DOHH2 (cell line): ENCODE results near the gene RALA.

Experiments used
- CTCF ChIP-seq: fragments of 200-600 bp; sonication (generic); IDR thresholded peaks from one replicate; pipeline ENCODE4 v1.5.1; 2014; ENCODE audit warnings: antibody characterized with exemption, mild to moderate bottlenecking, low read depth, low read length; ENCODE audit not compliant: poor library complexity, severe bottlenecking
- EZH2phosphoT487 ChIP-seq: fragments of 200-600 bp; sonication (generic); IDR thresholded peaks from 2 replicates; pipeline ENCODE4 v1.6.1; 2017; ENCODE audit warnings: borderline replicate concordance, mild to moderate bottlenecking, antibody characterized with exemption, low read length, moderate library complexity, mixed read lengths

- TF ChIP-seq CTCF (no peak), EZH2phosphoT487 (no peak)
Observed at GRCh38 chr7:39659356-39660013, 36.1 kb downstream of the RALA start.
